ENCODE data around the gene WSCD2.
"Not testable (repeated sequence)": the region's sequence is repeated elsewhere in the genome, so short reads cannot be mapped to it uniquely, and the experiment has no call there.

Gene WSCD2

GRCh38 chr12:108196319-108196718, 67.2 kb downstream of the WSCD2 start:
- DNase-seq (ENCODE audit: low spot score), result no peak

GRCh38 chr12:108196921-108197320, 67.8 kb downstream of the WSCD2 start:
- DNase-seq (ENCODE audit: low spot score), result no peak

DNA sequence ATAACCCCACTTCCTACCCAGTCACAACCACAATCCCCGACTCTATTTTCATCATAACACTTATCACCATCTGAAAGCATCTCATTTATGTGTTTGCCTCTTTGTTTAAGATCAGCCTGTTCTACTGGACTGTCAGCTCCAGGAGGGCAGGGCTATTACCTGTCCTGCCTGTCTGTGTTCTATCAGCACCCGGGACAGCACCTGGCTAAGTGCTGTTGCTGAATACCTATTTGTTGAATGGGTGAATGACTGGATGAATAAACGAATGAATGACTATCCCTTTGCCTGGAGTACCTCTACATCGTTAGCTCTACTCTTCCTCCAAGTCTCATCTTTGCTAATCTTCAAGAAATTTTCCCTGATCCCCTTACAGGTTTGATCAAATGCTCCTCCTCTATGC, 69.0 kb downstream of the WSCD2 start:
- no peak for DNase-seq (ENCODE audit: low spot score)

DNA sequence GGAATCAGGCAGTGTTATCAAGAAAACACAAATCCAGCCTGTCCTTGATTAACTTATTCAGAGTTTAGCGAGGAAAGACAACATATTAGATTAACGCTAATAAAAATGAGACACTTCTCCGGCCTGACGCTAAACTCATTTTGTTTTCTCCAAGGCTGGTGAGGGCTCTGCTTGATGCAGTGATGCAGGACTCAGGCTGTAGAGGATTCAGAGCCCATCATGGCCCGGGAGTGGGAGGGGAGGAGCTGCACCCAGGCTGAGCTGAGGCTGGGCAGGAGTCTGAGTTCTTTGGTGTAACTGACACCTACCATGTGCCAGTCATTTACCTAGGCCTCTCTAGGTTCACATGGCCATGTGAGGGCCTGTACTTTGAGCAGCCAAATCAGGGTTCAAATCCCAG, 70.0 kb downstream of the WSCD2 start:
- DNase-seq (ENCODE audit: low spot score), result no peak

GRCh38 chr12:108201808-108202207, 72.7 kb downstream of the WSCD2 start:
- no peak for DNase-seq (ENCODE audit: low spot score)

GRCh38 chr12:108204117-108204987, 75.3 kb downstream of the WSCD2 start:
- DNase-seq (ENCODE audit: low spot score), result no peak

- DNase-seq (ENCODE audit: low spot score), result no peak
These were observed 76.8 kb downstream of the WSCD2 start for GRCh38 chr12:108205864-108206263.

DNA sequence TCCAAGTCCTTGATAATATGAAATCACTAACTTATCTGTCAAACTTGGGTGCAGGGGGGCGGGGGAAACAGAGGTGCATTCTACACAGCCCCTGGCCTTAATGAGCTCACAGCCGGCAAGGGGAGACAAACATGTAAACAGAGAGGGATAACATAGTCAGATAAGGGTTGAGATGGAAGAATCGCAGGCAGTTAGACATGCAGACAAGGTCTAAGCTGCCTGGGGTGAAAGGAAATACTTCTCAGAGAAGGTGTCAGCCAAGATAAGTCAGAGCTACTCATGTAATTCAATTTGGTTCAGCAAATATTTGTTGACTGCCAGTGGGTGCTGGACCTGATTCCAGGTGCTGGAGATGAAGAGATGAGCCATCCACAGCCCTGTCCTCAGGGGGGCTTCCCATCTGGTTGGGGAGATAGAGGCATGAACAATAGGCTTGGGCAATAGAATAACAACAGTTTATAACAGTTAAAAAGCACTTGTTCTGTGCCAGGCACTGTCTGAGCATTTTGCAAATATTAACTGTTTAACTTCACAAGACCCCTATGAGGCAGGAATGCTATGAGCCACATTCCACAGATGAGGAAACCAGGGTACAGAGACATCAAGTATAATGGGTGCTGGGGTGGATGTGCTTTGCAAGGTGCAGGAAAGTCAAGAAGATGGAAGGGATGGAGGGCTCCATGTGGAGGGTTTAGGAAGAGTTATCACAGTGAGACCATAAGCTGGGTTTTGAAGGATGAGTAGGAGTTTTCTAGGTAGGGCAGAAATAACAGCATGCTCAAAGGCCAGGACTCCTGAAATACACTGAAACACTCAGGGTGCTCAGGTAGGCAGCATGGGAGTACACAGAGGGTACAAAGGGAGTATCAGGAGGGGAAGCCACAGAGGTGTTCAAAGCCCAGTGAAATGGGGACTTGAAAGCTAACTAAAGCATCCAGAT, 79.0 kb downstream of the WSCD2 start:
- DNase-seq (ENCODE audit: low spot score), result no peak

DNA sequence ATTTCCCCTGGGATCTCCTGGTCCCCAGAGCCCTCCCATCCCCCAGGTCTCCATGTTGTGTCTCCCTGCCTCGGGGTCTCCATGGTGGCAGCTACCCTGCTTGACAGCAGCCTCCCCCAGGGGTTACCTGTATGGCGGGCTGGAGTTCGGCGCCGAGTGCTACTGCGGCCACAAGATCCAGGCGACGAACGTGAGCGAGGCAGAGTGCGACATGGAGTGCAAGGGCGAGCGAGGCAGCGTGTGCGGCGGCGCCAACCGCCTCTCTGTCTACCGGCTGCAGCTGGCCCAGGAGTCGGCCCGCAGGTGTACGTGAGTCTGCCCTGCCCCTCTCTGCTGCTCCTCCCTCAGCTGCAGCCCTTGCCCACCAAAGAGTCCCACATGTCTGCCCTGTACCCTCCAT, 80.9 kb downstream of the WSCD2 start:
- DNase-seq (ENCODE audit: low spot score), result no peak

- DNase-seq (ENCODE audit: low spot score), result no peak
These were observed 82.1 kb downstream of the WSCD2 start for GRCh38 chr12:108211157-108211556.

DNA sequence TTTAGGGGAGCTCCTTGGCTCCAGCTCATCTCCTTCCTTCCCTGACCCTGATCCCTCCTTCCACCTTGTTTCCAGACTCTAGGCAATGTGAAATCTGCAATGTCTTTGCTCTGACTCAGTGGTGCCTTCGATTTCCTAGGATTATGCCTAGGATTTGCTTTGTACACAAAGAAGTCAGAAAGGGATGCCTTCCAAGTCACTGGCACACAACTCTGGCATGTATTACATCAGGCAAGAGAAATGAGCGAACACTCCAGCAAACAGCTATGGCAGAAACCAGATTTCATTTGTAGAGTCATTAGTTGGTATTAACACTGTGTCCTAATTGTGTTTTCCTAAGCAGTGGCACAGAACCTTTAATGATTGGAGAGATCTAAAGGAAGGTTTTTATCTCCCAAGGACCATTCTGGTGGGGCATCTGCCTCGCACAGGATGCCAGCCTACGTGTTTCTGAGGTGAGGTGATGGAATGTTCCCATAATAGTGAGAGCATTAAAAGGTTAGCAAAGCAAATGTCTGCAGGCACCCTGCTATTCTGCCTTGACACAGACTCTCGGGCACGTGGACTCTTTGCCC, 84.9 kb downstream of the WSCD2 start:
- no peak for DNase-seq (ENCODE audit: low spot score)

DNA sequence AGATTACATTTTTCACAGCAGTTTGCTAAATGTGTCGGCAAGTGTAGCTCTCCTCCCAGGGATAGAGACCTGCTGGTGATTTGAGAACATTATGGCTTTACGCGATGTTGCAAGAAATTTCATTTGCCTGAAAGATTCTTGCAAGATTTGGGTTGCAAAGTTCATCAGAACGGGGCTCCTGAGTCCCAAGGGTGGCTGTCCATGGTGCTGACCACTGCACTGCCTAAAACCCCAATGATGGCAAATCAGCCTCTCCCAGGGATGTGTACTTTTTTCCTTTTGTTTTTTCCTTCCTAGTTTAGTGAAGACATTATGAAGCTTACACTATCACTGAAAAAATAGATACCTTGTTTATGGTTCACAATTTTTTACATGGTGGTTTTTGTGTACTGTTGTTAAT, 85.4 kb downstream of the WSCD2 start:
- peak; percentile 80 for DNase-seq (ENCODE audit: low spot score)

GRCh38 chr12:108215458-108215857, 86.4 kb downstream of the WSCD2 start:
- DNase-seq (ENCODE audit: low spot score), result no peak

DNA sequence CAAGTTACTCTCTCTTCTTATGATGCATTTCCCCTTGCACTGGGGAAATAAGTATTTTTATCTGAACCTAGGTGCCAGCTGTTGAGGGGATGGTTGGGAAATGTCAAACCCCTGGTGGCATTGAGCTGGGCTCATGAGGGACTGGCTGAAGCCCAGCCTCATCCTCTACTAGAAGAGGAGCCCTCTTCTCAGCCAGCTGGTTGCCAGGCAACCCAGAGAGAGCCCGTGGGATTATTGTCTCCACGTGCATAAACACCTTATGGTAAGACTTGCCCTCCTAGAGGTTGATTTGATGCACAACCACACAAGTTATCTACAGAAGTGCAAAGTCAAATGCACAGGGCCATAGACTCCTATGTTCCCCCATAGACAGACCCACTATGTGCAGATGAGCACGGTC, 89.8 kb downstream of the WSCD2 start:
- DNase-seq (ENCODE audit: low spot score), result no peak

GRCh38 chr12:108225101-108225500, 96.0 kb downstream of the WSCD2 start:
- DNase-seq (ENCODE audit: low spot score), result not testable (repeated sequence)

GRCh38 chr12:108226866-108227265, 97.8 kb downstream of the WSCD2 start:
- no peak for DNase-seq (ENCODE audit: low spot score)

GRCh38 chr12:108228746-108229145, 99.7 kb downstream of the WSCD2 start:
- DNase-seq (ENCODE audit: low spot score), result no peak

GRCh38 chr12:108231109-108231905, 102.2 kb downstream of the WSCD2 start:
- no peak for DNase-seq (ENCODE audit: low spot score)

DNA sequence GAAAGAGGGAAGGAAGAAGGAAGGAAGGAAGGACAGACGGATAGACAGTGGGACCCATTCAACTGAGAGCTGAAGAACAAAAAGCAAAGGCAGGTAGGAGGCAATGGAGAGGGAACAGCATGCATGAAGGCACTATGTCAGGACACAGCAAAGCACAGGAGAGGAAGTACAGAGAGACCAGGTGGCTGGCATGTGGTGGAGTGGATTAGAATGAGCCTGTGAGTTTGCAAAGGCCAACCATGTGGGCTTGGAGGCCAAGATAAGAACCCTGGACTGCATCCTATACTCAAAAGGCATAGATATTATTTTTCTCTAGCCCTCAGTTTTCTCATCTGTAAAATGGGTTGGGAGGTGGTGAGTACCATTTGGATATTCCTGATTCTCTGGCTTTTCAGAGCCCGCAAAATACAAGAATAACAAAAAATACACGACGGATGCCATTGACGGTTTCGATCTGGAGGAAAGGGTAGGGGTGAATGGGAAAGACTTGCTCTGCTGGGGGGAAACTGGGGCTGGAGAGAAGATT, 102.9 kb downstream of the WSCD2 start:
- DNase-seq (ENCODE audit: low spot score), result no peak

DNA sequence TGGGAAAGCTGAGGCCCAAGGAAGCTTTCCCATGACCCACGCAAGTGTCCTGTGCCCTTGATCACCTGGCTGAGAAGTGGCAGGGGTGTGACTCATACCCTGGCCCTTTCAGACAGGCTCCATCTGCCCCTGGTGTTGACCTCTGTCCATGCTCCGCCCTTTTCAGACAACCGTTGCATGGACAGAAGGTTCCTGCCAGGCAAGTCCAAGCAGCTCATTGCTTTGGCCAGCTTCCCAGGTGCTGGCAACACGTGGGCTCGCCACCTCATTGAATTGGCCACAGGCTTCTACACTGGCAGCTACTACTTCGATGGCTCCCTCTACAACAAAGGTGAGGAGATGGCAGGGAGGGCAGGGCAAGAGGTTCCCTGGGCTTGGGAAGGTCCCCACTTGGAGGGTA, 103.5 kb downstream of the WSCD2 start:
- DNase-seq (ENCODE audit: low spot score), result no peak

- no peak for DNase-seq (ENCODE audit: low spot score)
These were observed 105.1 kb downstream of the WSCD2 start for GRCh38 chr12:108234158-108234557.

All from ecto neural progenitor cell (in vitro differentiated cells).